Activated T-cell treated with anti-CD3 and anti-CD28 coated beads, Interleukin-2, amount 50 U/mL, for 4 hours (primary cell): ENCODE results near the gene CNN3. TPM values are rescaled to one million over a fixed set of nuclear protein-coding genes. Genes with fewer than 3 reads are reported as not detected.

ENCODE experiments used
- ATAC-seq, 2 donors: fragments of 200-7000 bp; cut with Tn5 transposase; one replicate each; pipeline ENCODE4 v1.10.0; 2021
- DNase-seq: peaks from one replicate; pipeline ENCODE4 v3.0.0-alpha.2; 2020
- H3K27me3 Mint-ChIP-seq: one replicate; pipeline ENCODE4 v1.8.0; 2021; ENCODE audit warnings: low read depth, mixed read lengths
- H3K36me3 Mint-ChIP-seq: one replicate; pipeline ENCODE4 v1.8.0; 2022; ENCODE audit warnings: mixed read lengths; ENCODE audit not compliant: insufficient read depth
- H3K4me1 Mint-ChIP-seq: one replicate; pipeline ENCODE4 v1.8.0; 2021; ENCODE audit warnings: low read depth, mixed read lengths
- H3K4me3 Mint-ChIP-seq: one replicate; pipeline ENCODE4 v1.8.0; 2021; ENCODE audit warnings: mild to moderate bottlenecking, moderate library complexity, mixed read lengths
- H3K9me3 Mint-ChIP-seq: one replicate; pipeline ENCODE4 v1.8.0; 2021; ENCODE audit warnings: mixed read lengths
- total RNA-seq, 3 donors: library from RNA; stranded (reverse); gene quantifications; one replicate each; pipeline ENCODE4 v1.2.1, GENCODE V29; 2021

CNN3 gene
- total RNA-seq, 3 donors from 2014 or later: 1.2 to 3.1 (median 1.9) TPM

DNA sequence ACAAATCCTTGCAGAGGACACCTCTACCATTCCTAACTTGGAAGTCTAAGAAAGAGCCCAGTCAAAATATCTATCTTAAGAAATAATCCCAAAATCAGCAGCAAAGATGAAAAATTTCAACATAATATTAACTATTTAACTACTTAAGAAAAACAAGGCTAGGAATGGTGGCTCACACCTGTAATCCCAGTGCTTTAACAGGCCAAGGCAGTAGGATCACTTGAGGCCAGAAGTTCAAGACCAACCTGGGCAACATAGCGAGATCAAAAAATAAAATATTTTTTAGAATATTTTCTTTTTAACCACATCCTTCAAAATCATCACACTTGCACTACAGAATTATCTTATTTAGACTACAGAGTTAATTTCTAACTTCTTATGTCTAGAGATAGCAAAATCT lies 4.9 kb downstream of the CNN3 start:
- H3K4me1 Mint-ChIP-seq: peaks cover 12% of the 10 kb centered on the region
- DNase-seq: no peak
- H3K27me3 Mint-ChIP-seq: peaks cover 29% of the 10 kb centered on the region
- no peaks in the 10 kb centered on the region for H3K36me3 Mint-ChIP-seq
- H3K9me3 Mint-ChIP-seq: no peaks in the 10 kb centered on the region
- no peak overlapping the region for H3K4me3 Mint-ChIP-seq
- ATAC-seq: no peak

- ATAC-seq (no peak), DNase-seq (no peak)
- H3K4me3 Mint-ChIP-seq: no peak overlapping the region
- peaks cover 2% of the 10 kb centered on the region for H3K4me1 Mint-ChIP-seq
- H3K27me3 Mint-ChIP-seq: peaks cover 26% of the 10 kb centered on the region
- H3K36me3 Mint-ChIP-seq: no peaks in the 10 kb centered on the region
- no peaks in the 10 kb centered on the region for H3K9me3 Mint-ChIP-seq
Measured at GRCh38 chr1:94920061-94920460, 6.8 kb downstream of the CNN3 start.

DNA sequence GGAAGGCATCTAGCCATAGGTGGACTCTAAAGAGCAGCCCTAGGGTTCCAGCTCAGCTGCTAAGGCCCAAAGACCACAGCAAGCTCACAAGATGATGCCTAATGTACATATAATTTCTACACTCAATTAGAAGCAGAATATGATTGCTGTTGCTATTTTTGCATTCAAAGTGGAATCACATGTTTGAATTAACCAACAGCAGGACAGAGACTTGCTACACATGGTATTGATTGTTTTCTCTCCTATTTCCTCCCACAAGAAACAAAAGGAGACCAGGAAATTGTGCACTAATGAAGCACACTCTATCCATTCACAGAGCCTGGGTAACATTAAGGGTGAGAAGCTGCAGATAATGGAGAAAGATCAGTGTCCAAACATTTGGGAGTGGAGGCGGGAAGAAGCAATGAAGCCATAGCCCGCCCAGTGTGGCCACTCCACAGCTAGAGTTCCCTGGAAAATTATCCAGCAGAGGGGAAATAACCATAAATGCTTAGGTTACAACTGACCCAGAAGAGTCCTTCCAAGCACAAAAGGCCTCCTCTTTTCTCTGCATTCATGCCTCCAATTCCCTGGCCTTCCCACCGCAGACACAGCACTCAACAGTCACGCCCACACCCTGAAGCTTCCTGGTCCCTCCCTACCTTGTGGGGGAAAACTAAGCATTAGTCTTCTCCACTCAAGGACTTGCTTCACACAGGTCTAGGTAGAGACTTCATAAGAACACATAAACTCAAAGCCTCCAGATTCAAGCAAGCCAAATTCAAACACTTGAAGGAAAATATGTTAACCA lies 7.5 kb downstream of the CNN3 start:
- H3K9me3 Mint-ChIP-seq: no peaks in the 10 kb centered on the region
- no peak overlapping the region for H3K4me3 Mint-ChIP-seq
- H3K27me3 Mint-ChIP-seq: peaks cover 20% of the 10 kb centered on the region
- H3K4me1 Mint-ChIP-seq: no peaks in the 10 kb centered on the region
- no peak for DNase-seq
- no peaks in the 10 kb centered on the region for H3K36me3 Mint-ChIP-seq
- no peak for ATAC-seq

- DNase-seq (no peak), ATAC-seq (no peak)
- Mint-ChIP-seq H3K4me3 (no peak overlapping the region), H3K4me1 (no peaks in the 10 kb centered on the region), H3K9me3 (no peaks in the 10 kb centered on the region), H3K36me3 (no peaks in the 10 kb centered on the region), H3K27me3 (peaks cover 8% of the 10 kb centered on the region)
Measured at GRCh38 chr1:94917251-94917650, 9.7 kb downstream of the CNN3 start.

- ATAC-seq (no peak), DNase-seq (no peak)
- no peaks in the 10 kb centered on the region for H3K9me3 Mint-ChIP-seq
- no peak overlapping the region for H3K4me3 Mint-ChIP-seq
- no peaks in the 10 kb centered on the region for H3K36me3 Mint-ChIP-seq
- H3K4me1 Mint-ChIP-seq: no peaks in the 10 kb centered on the region
- H3K27me3 Mint-ChIP-seq: peaks cover 14% of the 10 kb centered on the region
Measured at GRCh38 chr1:94912263-94913184, 14.4 kb downstream of the CNN3 start.

- no peak overlapping the region for H3K4me3 Mint-ChIP-seq
- no peaks in the 10 kb centered on the region for H3K9me3 Mint-ChIP-seq
- ATAC-seq (no peak), DNase-seq (no peak)
- H3K4me1 Mint-ChIP-seq: no peaks in the 10 kb centered on the region
- no peaks in the 10 kb centered on the region for H3K36me3 Mint-ChIP-seq
- H3K27me3 Mint-ChIP-seq: peaks cover 9% of the 10 kb centered on the region
Measured at GRCh38 chr1:94909486-94909885, 17.4 kb downstream of the CNN3 start.

- ATAC-seq: no peak
- H3K36me3 Mint-ChIP-seq: no peaks in the 10 kb centered on the region
- no peak for DNase-seq
- peaks cover 10% of the 10 kb centered on the region for H3K27me3 Mint-ChIP-seq
- no peaks in the 10 kb centered on the region for H3K9me3 Mint-ChIP-seq
- no peak overlapping the region for H3K4me3 Mint-ChIP-seq
- no peaks in the 10 kb centered on the region for H3K4me1 Mint-ChIP-seq
Measured at GRCh38 chr1:94908965-94909364, 17.9 kb downstream of the CNN3 start.

- H3K4me1 Mint-ChIP-seq: no peaks in the 10 kb centered on the region
Measured at GRCh38 chr1:94908190-94908589, 18.7 kb downstream of the CNN3 start.

DNA sequence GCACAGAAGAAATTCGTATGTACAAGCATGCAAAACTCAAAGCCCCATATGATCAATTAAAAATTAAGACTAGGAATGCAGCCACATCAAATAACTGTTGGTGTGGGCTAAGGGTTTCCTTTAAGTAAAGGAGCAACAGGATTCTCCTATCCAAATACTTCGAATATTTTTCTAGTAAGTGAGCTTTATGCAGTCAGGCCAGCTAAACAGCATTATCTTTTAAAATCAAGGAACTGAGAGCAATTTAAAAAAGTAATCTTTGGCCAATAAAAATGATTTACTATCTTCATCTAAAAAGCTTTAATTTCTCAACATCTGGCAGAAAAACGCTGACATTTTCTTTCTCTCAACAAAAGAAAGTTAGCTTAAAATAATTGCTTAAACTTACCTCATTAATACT lies 19.8 kb downstream of the CNN3 start:
- Mint-ChIP-seq H3K4me1 (no peaks in the 10 kb centered on the region), H3K36me3 (no peaks in the 10 kb centered on the region), H3K27me3 (peaks cover 10% of the 10 kb centered on the region), H3K9me3 (no peaks in the 10 kb centered on the region), H3K4me3 (no peak overlapping the region)
- DNase-seq (no peak), ATAC-seq (no peak)

More at GRCh38 chr1:94908190-94908589, 18.7 kb downstream of the CNN3 start:
- ATAC-seq: no peak
- no peak for DNase-seq
- Mint-ChIP-seq H3K36me3 (no peaks in the 10 kb centered on the region), H3K27me3 (peaks cover 10% of the 10 kb centered on the region), H3K9me3 (no peaks in the 10 kb centered on the region), H3K4me3 (no peak overlapping the region)

GRCh38 chr1:94906382-94906781 lies 20.5 kb downstream of the CNN3 start:
- ATAC-seq (no peak), DNase-seq (no peak)
- H3K9me3 Mint-ChIP-seq: no peaks in the 10 kb centered on the region
- peaks cover 10% of the 10 kb centered on the region for H3K27me3 Mint-ChIP-seq
- no peaks in the 10 kb centered on the region for H3K36me3 Mint-ChIP-seq
- H3K4me3 Mint-ChIP-seq: no peak overlapping the region
- H3K4me1 Mint-ChIP-seq: no peaks in the 10 kb centered on the region

GRCh38 chr1:94905207-94905606 lies 21.7 kb downstream of the CNN3 start:
- ATAC-seq: no peak
- no peak for DNase-seq
- Mint-ChIP-seq H3K4me3 (no peak overlapping the region), H3K36me3 (no peaks in the 10 kb centered on the region), H3K4me1 (no peaks in the 10 kb centered on the region), H3K27me3 (peaks cover 5% of the 10 kb centered on the region), H3K9me3 (no peaks in the 10 kb centered on the region)

GRCh38 chr1:94903280-94904009 lies 23.5 kb downstream of the CNN3 start:
- Mint-ChIP-seq H3K4me1 (no peaks in the 10 kb centered on the region), H3K9me3 (no peaks in the 10 kb centered on the region), H3K27me3 (peaks cover 5% of the 10 kb centered on the region), H3K36me3 (no peaks in the 10 kb centered on the region), H3K4me3 (no peak overlapping the region)
- ATAC-seq (no peak), DNase-seq (no peak)

DNA sequence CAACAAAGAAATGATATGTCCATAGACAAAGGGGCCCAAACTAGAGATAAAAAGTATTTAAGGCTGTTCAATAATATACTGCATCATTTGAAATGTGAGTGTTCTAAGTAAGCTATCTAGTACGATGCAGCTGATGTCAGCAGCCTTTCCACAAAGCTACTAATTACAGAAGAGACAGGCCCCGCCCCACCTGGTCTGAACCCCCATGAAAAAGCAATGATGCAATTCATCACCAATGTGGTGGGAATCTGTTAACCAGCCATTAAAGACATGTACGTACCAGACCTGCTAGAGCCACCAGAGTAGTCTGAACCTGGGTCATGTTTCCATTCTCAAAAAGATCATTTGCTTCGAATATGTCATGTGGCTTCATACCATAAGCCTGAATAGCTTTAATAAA lies 25.1 kb downstream of the CNN3 start:
- no peak overlapping the region for H3K4me3 Mint-ChIP-seq
- H3K27me3 Mint-ChIP-seq: peaks cover 3% of the 10 kb centered on the region
- H3K9me3 Mint-ChIP-seq: no peaks in the 10 kb centered on the region
- no peaks in the 10 kb centered on the region for H3K4me1 Mint-ChIP-seq
- no peaks in the 10 kb centered on the region for H3K36me3 Mint-ChIP-seq
- ATAC-seq (no peak), DNase-seq (no peak)

GRCh38 chr1:94899756-94900155 lies 27.2 kb downstream of the CNN3 start:
- DNase-seq (no peak), ATAC-seq (no peak)
- Mint-ChIP-seq H3K27me3 (peaks cover 3% of the 10 kb centered on the region), H3K4me3 (no peak overlapping the region), H3K9me3 (no peaks in the 10 kb centered on the region), H3K4me1 (no peaks in the 10 kb centered on the region), H3K36me3 (peaks cover 3% of the 10 kb centered on the region)
